NCI-H526 treated with DMSO at 0.1 percent for 48 hours (cell line): ENCODE results near the gene GOLGA3.
"Not testable (repeated sequence)": the region's sequence is repeated elsewhere in the genome, so short reads cannot be mapped to it uniquely, and the experiment has no call there.

Experiments used
- DNase-seq: peaks from one replicate; lab custom pipeline; 2025; lab: John Stamatoyannopoulos, UW

The GOLGA3 gene

GRCh38 chr12:132842449-132843045, 13.9 kb upstream of the GOLGA3 start:
- DNase-seq: no peak

DNA sequence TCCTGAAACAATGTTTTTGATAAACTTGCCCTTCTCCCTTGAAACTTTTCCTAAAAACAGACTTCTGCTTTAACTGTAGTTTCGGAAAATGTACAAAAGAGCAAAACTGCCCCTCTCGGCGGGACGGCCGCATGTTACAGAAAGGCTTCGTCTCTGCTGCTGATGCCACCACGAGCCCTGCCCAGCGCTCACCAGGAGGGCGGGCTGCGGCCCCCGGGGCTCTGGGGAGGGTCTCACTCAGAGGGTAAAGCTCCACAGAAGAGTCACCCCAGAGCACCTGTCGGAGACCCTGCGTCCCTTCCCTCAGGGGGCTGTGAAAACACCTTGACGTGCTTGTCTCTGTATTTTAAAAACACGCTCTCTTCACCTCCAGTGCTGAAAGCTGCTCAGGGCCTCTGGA, 12.5 kb upstream of the GOLGA3 start:
- DNase-seq: no peak

DNA sequence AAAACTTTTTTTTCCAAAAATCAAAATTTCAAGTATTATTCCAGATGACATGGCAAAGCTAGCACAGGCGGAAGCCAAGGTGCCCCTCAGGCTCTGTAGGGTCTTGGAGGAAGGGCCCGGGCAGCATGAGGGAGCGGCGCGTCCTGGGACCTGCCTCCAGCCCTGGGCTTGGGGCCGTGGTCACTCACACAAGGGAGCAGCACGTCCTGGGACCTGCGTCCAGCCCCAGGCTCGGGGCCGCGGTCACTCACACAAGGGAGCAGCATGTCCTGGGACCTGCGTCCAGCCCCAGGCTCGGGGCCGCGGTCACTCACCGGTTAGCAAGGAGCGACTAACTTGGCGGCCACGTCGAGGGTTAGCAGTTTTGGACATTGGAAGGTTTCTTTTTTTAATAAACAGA, 11.9 kb upstream of the GOLGA3 start:
- DNase-seq: no peak

GRCh38 chr12:132839558-132840235, 11.0 kb upstream of the GOLGA3 start:
- no peak for DNase-seq

DNA sequence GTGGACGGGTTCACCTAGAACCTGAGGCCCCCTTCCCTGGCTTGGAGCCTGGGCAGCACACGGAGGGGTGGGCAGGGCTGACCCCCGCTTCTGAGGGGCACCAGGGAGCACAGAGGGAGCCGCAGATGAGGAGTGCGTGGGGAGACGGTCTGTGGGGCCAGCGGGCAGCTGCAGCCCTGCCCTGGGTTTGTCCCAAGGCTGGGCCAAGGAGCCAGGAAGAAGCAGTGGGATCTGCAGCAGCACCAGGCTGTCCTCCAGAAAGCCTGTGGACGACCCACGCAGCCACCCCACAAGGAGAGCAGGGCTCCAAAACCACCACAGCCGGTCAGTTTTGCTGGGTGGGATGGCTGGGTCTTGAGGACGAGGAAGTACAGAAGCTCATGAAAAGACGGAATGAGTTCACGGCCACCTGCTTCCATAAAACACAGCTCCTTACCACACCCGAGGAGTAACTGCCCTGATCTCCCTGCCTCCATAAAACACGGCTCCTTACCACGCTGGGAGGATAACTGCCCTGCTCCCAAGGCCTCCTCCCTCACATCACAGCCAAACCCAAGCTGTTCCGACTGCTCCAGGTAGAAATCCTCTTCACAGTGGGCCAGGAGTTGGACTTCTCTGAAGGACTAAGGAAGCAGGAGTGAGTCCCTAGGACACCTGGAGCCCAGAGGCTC, 9.9 kb upstream of the GOLGA3 start:
- DNase-seq: no peak

- DNase-seq: no peak
Measured at GRCh38 chr12:132837693-132838409, 9.2 kb upstream of the GOLGA3 start.

GRCh38 chr12:132836795-132837331, 8.2 kb upstream of the GOLGA3 start:
- no peak for DNase-seq

DNA sequence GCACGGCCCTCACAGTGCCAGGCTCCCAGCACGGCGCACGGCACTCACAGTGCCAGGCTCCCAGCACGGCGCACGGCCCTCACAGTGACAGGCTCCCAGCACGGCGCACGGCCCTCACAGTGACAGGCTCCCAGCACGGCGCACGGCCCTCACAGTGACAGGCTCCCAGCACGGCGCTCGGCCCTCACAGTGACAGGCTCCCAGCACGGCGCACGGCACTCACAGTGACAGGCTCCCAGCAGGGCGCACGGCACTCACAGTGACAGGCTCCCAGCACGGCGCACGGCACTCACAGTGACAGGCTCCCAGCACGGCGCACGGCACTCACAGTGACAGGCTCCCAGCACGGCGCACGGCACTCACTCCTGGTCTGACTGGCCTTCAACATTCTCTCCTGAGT, 7.6 kb upstream of the GOLGA3 start:
- not testable (repeated sequence) for DNase-seq

GRCh38 chr12:132835076-132836025, 6.7 kb upstream of the GOLGA3 start:
- no peak for DNase-seq

- no peak for DNase-seq
Measured at GRCh38 chr12:132834181-132834711, 5.6 kb upstream of the GOLGA3 start.

DNA sequence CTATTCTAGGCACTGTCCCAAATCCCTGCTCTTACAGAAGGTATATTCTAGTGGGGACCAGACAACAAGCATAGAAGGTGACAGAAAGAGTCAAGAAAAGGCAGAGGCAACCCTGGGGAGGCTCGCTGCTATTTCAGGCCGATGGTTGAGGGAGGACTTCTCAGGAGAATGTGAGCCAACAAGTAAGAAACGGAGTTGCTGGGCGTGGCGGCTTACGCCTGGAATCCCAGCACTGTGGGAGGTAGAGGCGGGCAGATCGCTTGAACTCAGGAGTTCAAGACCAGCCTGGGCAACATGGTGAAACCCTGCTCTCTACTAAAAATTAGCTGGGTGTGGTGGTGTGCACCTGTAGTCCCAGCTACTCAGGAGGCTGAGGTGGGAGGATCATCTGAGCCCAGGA, 4.7 kb upstream of the GOLGA3 start:
- DNase-seq: no peak

DNA sequence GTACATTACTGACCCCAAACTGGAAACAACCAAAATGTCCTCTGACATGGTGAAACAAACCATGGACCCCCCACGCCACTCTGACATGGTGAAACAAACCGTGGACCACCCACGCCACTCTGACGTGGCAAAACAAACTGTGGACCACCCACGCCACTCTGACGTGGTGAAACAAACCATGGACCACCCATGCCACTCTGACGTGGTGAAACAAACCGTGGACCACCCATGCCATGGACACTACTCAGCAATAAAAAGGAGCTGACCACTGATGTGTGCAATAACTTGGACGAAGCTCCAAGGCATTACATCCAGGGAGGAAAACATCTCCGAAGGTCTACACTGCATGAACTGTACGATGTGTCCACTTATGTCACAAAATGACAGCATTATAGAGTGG, 3.1 kb upstream of the GOLGA3 start:
- DNase-seq: no peak

- no peak for DNase-seq
Measured at GRCh38 chr12:132827763-132828703, 636 bp downstream of the GOLGA3 start.

- no peak for DNase-seq
Measured at GRCh38 chr12:132825861-132826260, 2.8 kb downstream of the GOLGA3 start.

GRCh38 chr12:132825089-132825488, 3.6 kb downstream of the GOLGA3 start:
- no peak for DNase-seq

- DNase-seq: no peak
Measured at GRCh38 chr12:132824053-132824452, 4.6 kb downstream of the GOLGA3 start.

DNA sequence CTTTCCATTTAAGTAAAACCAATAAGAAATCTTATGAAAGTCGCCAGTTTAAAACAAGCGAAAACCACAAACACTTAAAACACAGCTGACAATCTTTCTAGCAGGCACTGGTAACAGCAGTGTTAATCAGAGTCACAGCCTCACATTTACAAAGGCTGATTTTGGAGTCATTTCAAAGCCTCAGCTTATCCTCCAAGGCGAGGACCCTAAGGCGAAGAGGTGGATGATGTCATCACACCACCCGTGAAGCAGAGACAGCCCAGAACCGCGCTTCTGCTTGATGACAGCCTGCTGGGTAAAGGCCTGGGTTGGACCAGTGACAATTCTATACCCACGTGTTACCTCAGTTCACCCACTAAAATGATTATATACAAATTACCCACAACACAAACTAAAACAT, 10.1 kb downstream of the GOLGA3 start:
- no peak for DNase-seq

DNA sequence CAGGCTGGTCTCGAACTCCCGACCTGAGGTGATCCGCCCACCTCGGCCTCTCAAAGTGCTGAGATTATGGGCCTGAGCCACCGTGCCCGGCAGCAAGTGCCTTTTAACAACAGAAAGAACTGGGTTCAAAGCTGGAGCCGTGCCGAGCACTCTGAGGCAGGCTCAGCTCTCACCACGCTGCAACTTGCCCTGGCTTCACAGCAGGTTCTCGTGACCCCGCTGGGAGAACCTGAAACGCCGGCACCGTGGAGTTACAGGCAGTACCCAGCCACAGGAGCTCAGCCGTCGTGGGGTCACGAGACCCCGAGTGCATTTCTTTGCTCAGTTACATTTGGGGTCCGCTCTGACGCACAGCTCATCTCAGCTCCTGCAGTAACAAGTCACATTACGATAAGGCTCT, 14.4 kb downstream of the GOLGA3 start:
- DNase-seq: no peak

- DNase-seq: no peak
Measured at GRCh38 chr12:132813443-132813842, 15.2 kb downstream of the GOLGA3 start.
